GM21423 (cell line): ENCODE data around the gene WNT8A.
A peak's percentile ranks its signal among the peaks of the same experiment; 100 is the strongest.

ENCODE experiments used
- ATAC-seq: cut with Tn5 transposase; IDR thresholded peaks from one replicate; pipeline ENCODE4 v1.9.1; 2021; ENCODE audit warnings: mild to moderate bottlenecking, moderate library complexity; ENCODE audit not compliant: unreplicated experiment

Gene WNT8A

GRCh38 chr5:138091685-138092084, 7.9 kb downstream of the WNT8A start:
- ATAC-seq = no peak

- no peak for ATAC-seq
These were observed 8.5 kb downstream of the WNT8A start for GRCh38 chr5:138092301-138092700.

DNA sequence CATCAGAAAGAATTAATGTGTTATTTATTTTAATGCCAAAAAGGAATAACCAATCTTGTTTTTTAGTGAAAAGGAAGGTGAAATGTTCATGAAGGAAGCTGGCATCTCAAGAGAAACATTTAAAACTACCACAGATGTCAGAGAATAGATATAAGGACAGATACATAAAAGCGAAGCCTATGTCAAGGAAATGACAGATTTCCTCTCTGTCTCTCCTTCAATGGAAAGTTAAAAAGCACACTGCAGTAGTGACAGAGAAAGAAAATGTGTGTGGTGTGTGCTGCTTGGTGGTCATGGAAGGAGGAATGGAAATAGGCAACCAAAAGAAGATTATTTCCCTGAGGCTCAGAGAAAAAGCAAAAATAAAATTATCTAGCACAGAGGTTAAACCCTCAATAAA, 9.2 kb downstream of the WNT8A start:
- ATAC-seq = no peak

GRCh38 chr5:138095100-138095907, 11.5 kb downstream of the WNT8A start:
- no peak for ATAC-seq

- no peak for ATAC-seq
These were observed 12.5 kb downstream of the WNT8A start for GRCh38 chr5:138096363-138096762.

DNA sequence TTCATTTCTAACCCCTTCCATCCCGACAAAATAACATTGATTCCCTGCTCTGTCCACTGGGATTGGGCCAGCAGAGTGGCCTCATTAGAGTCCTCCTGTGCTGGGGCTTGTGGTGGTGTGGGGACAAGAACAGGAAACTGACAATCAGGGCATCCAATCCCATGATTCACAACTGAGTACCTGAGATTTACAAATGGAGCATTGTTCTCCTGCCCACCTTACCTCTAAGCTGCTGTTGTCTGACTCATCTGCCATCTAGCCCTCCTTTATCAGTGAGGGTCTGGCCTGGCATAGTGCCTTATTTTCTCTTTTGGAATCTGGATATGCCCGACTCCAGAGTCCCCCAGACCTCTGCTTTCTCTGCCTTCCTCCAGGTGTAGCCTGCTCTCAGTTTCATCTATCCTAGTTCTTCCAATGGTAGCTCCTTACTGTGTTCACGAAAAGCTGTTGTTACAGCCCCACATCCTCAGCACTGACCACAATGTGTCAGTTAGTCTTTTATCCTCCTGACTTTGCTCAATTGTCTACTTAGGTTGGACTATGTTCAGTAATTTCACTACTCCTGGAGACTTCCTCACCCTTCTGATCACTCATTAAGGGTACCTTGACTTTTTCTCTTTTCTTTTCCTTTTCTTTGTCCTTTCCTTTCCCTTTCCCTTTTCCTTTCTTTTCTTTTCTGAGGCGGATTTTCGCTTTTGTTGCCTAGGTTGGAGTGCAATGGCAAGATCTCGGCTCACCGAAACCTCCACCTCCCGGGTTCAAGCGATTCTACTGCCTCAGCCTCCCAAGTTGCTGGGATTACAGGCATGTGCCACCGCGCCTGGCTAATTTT, 13.4 kb downstream of the WNT8A start:
- no peak for ATAC-seq

DNA sequence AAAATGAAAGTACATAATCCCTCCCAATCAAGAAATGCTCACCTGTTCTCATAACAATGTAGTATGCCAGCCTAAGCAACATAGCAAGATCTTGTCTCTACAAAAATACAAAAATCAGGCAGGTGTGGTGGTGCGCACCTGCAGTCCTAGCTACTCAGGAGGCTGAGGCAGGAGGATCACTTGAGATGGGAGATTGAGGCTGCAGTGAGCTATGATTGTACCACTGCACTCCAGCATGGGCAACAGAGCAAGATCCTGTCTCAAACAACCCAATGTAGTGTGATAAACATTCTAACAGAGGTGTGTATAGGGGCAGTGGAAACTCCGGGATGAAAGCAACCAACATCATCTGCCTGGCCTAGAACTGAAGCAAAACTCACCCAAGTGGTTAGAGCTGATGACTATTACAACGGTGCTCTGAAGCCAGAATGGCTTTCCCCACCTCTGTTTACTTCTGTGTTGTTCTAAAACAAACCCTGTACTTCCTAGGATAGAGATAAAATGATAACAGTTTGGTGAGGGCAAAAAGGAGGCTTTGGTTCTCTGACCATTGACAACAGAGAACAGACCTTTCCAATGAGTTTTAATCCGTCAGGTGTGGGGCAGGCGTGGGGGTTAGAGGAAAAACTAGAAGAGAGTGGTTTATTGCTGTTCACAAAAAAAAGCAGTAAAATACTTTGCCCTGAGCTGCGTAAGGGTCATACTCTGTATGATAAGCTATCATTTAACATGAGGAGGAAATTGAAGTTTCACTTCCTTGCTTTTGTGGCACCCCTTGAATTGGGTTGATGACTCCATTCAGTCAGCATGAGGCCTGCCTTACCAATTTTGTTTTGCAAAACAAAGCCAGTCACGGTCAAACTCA, 18.9 kb downstream of the WNT8A start:
- no peak for ATAC-seq

DNA sequence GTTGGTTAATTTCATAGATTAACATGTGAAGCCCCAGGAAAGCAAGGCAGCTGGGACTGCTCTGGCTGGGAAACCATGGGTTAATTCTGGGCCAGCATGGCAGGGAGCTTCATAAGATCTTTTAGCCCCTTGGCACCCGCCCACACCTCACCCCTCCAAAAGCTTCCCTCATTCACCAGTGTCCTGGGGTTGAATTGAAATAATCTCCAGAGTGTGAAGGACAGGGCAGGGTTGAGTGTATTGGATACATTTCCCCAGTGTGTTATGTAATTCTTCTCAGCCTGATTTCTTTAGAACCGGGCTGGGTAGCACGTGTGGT, 19.4 kb downstream of the WNT8A start:
- no peak for ATAC-seq

DNA sequence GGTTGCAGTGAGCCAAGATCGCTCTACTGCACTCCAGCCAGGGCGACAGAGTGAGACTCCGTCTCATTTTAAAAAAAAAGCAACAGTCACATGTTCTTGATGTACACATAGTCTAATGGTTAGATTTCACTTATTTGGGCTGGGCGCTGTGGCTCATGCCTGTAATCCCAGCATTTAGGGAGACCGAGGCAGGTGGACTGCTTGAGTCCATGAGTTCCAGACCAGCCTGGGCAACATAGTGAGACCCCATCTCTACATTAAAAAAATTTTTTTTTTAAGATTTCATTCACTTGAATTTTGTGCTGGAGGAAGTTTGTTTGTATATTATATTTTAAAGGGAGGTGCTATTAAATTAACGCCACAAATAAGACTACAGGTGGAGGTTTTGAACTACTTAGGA, 21.9 kb downstream of the WNT8A start:
- no peak for ATAC-seq

DNA sequence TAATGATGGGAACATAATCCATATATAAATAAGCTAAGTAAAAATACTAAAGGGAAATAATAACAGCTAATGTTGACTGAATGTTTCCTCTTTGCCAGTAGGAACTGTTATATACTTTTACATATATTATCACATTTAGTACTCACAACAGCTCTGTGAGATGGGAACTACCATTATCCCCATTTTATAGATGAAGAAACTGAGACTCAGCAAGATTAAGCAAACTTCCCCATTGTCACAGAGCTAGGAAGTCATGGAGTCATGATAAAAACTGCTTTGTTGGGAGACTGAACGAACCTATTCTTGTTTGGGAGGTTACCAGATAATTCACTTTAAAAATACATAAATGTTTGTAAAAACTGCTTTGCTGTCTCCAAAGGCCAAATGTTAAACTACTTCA, 23.4 kb downstream of the WNT8A start:
- ATAC-seq = no peak

- no peak for ATAC-seq
These were observed 25.8 kb downstream of the WNT8A start for GRCh38 chr5:138109463-138110265.

- ATAC-seq = no peak
These were observed 26.6 kb downstream of the WNT8A start for GRCh38 chr5:138110266-138110963.

DNA sequence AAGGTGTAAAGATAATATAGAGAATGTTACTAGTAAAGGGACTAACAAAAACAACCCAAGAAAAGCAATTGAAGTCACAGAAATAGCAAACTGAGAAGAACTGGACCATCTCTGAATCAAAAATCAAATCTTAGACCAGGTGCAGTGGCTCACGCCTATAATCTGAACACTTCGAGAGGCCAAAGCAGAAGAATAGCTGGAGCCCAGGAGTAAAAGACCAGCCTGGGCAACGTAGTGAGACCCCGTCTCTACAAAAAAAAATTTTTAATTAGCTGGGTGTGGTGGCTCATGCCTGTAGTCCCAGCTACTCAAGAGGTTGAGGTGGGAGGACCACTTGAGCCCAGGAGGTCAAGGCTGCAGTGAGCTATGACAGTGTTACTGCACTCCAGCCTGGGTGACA, 27.3 kb downstream of the WNT8A start:
- no peak for ATAC-seq

- no peak for ATAC-seq
These were observed 28.1 kb downstream of the WNT8A start for GRCh38 chr5:138111937-138112336.

GRCh38 chr5:138115254-138115653, 31.4 kb downstream of the WNT8A start:
- ATAC-seq = no peak

DNA sequence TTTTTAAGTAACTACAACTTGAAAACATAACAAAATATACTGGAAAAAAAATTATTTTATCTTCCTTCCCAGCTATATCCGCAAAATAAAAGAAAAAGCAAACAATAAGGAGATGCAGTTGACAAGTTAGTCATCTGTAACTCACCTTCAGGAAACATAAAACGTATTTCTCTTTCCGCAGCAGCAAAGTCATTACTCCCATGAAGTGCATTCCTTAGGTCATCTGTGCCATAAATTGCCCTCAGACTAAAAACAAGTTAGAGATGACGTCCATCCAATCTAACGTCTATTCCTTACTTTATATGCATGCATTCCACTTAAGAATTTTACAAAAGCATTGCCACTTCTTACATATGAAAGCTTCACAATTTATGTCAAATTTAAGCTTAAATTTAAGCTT, 44.5 kb downstream of the WNT8A start:
- ATAC-seq = no peak

DNA sequence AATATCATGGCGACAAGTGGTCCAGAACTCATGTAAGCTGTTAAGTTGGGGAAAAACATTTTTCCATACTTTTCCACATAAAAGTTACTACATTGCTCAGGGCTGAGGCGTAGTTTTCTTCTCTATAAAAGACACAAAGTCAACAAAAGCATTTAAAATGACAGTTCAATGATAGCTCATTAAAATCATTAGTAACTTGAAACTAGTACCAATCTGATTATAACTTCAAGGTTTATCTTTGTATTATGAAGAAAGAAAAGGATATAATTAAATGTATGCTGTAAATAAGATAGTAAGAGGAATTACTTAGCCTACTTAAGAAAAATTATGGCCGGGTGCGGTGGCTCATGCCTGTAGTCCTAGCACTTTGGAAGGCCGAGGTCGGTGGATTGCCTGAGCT, 45.5 kb downstream of the WNT8A start:
- no peak for ATAC-seq

DNA sequence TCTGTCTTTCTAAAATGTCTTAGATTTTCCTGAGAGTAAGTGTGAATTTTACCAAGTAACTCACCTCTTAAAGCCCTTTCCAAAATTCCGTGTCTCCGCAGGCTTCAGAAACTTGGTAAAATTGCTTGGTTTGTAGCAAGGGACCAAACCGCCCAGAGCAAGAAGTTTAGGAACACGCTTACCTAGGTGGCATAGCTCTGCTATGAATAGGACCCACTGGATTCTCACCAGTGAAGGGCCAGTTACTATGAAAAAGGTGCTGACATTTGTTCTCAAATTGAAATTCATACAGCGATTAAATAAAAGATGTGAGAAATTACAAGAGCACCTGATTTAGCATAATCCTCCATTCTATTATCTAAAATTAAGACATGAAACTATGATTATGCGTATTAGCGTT, 48.7 kb downstream of the WNT8A start:
- no peak for ATAC-seq

GRCh38 chr5:138138949-138139780, 55.3 kb downstream of the WNT8A start, which contains the start of gene NME5:
Gene NME5, minus strand, starts transcription at chr5:138139428. Its CDS starts 648 bp downstream, at chr5:138138780.
- peak; percentile 46 for ATAC-seq
